ENCODE measurements around the gene ARMC8.

ARMC8 gene

DNA sequence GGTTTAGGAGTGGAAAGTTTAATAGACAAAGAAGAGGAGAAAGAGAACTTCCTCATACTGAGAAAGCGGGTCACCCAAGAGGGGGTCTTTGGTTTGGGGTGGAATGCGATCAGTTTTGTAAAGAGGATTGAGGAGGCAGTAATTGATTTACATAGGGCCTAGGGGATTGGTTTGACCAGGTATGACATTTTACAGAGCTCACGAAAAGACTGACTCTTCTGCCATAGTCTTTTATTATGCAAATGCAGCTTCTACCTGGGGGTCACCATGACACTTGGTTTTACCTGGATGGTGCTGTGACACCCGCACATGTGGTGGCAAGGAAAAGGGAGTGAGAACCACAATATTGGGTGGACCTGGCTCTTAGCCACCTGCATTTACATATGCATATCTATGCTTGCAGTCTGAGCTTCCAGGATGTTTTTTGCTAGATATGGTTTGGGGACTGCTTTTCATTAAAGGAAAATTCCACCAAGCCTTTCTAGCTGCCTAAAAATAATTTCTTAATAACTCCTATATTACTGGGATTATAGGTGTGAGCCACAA lies 149.4 kb downstream of the ARMC8 start:
- TF ChIP-seq CTCF (IDR thresholded peaks at IDR 0.05; ENCODE audit: control insufficient read depth, insufficient read depth, low read depth, low read length, missing control alignments) = no peak
- DNase-seq (ENCODE audit: low read depth) = no peak
- H3K4me3 ChIP-seq (ENCODE audit: control insufficient read depth, low read depth, low read length) = no peak overlapping the region

DNA sequence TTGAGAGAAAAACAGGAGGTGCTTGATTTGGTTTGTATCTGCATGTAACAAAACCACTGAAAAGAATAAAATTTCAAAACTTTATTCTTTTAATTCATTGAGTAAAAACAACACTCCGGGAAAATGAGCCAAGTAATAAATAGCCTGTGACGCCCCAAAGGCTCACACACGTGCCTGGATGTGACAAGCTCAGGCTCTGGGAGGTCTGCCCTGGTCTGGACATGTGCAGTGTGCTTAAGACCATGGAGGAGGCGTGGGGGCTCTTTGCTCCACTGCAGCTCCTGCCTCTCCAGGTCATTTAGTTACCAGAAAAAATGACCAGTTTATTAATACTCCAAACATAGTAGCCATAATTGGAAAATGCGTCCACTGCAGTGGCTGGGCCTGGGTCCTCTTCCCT lies 151.1 kb downstream of the ARMC8 start:
- no peak for TF ChIP-seq CTCF (IDR thresholded peaks at IDR 0.05; ENCODE audit: control insufficient read depth, insufficient read depth, low read depth, low read length, missing control alignments)
- H3K4me3 ChIP-seq (ENCODE audit: control insufficient read depth, low read depth, low read length) = no peak overlapping the region
- no peak for DNase-seq (ENCODE audit: low read depth)

- DNase-seq (ENCODE audit: low read depth) = no peak
- no peak overlapping the region for H3K4me3 ChIP-seq (ENCODE audit: control insufficient read depth, low read depth, low read length)
- TF ChIP-seq CTCF (IDR thresholded peaks at IDR 0.05; ENCODE audit: control insufficient read depth, insufficient read depth, low read depth, low read length, missing control alignments) = no peak
Observed at GRCh38 chr3:138338811-138339210, 151.7 kb downstream of the ARMC8 start.

- no peak overlapping the region for H3K4me3 ChIP-seq (ENCODE audit: control insufficient read depth, low read depth, low read length)
- no peak for TF ChIP-seq CTCF (IDR thresholded peaks at IDR 0.05; ENCODE audit: control insufficient read depth, insufficient read depth, low read depth, low read length, missing control alignments)
- no peak for DNase-seq (ENCODE audit: low read depth)
Observed at GRCh38 chr3:138340511-138340910, 153.4 kb downstream of the ARMC8 start.

GRCh38 chr3:138344754-138345153 lies 157.7 kb downstream of the ARMC8 start:
- H3K4me3 ChIP-seq (ENCODE audit: control insufficient read depth, low read depth, low read length) = no peak overlapping the region
- TF ChIP-seq CTCF (IDR thresholded peaks at IDR 0.05; ENCODE audit: control insufficient read depth, insufficient read depth, low read depth, low read length, missing control alignments) = no peak
- DNase-seq (ENCODE audit: low read depth) = no peak

Data from AG09309 (cell line).